Stimulated activated CD4-positive, alpha-beta T cell treated with anti-CD3 and anti-CD28 coated beads, TNF-alpha, amount 100 ng/mL, for 24 hours (primary cell): ENCODE results near the gene EHHADH.
"Not testable (repeated sequence)": the region's sequence is repeated elsewhere in the genome, so short reads cannot be mapped to it uniquely, and the experiment has no call there.

Experiments used
- DNase-seq, 3 experiments: peaks; one replicate each; pipeline ENCODE4 v3.0.0-alpha.2; 2020; ENCODE audit warnings: low read depth in 3 of 3

The EHHADH gene

DNA sequence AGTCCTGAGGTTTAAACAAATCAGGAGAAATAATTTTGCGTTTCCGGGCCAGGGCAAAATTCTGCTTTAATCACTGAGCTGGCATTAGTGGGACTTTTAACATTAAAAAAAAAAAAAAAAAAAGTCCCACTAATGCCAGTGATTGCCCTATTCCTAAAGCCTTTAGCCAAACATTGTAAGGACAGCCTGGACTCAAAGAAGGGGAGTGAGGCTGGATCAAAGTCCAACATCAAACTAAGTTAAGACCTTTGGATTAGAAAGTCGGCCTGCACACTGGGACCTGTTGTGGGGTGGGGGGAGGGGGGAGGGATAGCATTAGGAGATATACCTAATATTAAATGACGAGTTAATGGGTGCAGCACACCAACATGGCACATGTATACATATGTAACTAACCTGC, 716 bp downstream of the EHHADH start:
- DNase-seq: not testable (repeated sequence)

DNA sequence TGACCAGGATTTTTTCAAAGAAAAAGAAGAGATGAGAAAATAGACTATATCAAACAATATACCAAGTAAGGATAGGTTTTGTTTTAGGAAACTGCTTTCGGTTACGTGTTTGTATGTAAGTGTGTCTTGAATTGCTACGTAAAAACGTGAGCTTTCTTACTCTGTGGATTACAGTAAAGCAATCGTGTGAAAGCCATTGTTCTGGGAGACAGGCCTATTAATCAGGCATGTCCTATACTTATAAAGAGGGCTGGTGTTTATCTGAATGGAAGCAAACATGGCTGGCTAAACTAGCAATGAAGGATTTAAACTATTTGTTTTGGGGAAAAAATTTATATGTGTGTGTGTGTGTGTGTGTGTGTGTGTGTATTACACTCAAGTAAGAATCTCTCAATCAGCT, 2.6 kb downstream of the EHHADH start:
- no peak for DNase-seq

DNA sequence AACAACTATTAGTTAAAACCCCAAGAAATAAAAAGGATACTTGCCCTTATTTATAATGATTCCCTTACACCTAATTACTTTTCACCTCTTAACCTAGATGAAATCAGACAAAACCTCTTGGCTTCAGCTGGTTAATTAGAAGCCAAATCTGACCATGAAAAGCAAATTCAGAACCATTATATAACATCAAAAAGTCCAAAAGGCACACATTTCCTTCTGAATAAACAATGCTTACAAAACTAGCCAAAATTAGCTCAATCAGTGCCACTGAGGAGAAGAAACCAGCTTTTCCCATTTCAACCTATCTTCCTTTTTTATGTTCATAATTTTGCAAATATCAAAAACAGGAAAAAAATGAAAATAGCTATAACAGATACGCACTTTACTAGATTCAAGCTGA, 3.2 kb downstream of the EHHADH start:
- DNase-seq: no peak

DNA sequence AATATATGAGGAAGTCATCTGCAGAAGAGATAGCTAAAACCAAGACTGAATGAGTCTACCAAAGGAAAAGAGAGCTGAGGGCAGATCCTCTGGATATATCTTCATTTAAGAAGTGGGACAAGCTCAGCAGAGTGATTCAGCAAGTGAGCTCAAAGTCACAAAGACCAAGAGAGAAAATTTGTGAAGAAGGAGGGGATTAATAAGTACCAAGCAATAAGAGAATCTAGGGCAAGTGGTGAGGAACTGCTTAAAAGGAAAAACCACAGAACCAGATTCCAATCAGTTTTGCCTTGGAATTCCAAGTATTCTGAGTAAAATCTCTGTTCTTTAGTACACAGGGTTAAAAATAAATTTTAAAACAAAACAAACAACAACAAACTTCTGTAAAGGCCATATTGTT, 3.6 kb downstream of the EHHADH start:
- DNase-seq: no peak

DNA sequence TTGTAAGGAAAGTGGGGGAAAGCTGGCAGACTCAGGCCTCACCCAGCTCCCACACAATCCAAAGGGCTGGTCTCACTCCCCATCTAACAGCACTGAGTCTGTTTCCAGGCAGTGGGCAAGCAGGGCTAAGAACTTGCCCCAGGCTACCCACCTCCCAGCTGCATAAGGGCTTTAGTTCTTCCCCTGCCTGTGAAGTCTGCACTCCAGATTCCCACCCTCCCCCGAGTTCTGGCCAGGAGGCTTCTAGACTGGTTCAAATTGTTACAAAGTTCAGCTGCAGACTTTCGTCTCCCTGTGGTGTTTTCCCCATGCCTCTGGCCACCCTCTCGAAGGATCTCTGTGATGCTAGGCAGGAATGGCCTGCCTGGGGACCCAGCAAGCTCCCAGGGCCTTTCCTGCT, 11.2 kb downstream of the EHHADH start:
- no peak for DNase-seq

DNA sequence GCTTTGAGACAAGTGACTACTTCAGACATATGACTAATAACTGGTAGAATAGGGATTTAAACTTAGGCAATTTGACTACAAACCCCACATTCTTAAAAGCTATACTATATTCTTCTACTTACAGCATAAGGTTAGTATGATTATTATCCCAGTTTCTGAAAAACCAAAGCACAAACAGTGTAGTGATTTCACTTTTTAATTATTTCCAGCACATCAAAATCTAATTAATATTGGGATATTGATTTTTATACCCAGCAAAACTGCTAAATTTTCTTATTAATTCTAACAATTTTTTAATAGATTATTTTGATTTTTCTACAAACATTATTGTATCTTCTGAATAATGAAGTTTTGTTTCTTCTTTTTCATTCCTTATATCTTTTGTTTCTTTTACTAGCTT, 16.9 kb downstream of the EHHADH start:
- no peak for DNase-seq

DNA sequence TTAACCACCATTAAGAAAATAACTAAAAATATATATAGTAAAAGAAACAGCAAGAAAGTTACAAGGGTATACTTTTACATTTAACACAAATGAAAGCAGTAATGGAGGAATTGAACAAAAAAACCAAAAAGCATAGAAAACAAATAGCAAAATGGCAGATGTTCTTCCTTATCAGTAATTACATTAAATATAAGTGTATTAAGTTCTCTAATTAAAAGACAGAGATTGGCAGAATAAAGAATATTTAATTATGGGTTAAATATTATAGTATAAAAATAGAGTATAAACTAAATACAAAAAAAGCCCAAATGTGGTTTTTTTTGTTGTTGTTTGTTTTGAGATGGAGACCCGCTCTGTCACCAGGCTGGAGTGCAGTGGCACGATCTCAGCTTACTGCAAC, 20.5 kb downstream of the EHHADH start:
- DNase-seq: no peak

DNA sequence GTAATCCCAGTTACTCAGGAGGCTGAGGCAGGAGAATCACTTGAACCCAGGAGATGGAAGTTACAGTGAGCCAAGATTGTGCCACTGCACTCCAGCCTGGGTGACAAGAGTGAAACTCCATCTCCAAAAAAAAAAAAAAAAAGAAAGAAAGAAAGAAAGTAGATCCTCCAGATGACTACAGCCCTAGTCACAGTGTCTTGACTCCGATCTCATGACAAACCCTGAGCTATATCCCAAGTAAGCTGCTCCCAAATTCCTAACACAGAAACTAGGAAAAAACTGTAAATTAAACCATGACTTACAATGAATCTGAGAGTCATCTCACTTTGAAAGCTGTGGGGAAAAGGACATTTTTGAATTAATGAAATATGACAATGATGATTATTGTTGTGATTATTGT, 27.3 kb downstream of the EHHADH start:
- not testable (repeated sequence) for DNase-seq

DNA sequence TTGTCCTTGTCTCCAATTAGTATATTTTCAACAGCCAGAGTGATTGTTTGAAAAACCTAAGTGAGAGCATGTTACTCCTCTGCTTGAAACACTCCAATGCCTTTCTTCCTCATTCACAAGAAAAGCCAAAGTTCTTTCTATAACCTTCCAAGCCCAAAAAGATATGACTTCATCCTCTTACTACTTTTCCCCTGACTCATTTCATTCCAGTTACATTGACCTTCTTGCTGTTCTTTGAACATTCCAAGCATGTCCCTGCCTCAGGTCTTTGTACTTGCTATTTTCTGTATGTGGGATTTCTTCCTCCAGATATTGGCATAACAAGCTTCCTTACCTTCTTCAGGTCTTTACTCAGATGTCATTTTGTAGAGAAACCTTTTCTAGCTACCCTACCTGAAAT, 28.3 kb downstream of the EHHADH start:
- no peak for DNase-seq

DNA sequence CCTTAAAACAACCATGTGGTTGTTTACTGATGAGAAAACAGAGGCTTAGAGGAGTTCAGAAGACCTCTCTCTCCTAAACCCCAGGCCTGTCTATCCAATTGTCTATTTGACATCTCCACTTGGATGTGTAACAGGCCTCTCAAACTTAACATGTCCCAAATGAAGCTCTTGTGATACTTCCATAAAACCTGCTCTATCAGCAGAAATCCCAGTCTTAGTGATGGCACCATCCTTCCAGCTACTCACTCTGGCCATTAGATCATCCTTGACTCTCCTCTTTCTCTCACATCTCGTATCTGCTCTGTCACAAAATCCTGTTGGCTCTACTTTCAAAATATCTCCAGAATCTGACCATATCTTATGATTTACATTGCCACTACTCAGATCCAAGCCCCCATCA, 28.8 kb downstream of the EHHADH start:
- no peak for DNase-seq

DNA sequence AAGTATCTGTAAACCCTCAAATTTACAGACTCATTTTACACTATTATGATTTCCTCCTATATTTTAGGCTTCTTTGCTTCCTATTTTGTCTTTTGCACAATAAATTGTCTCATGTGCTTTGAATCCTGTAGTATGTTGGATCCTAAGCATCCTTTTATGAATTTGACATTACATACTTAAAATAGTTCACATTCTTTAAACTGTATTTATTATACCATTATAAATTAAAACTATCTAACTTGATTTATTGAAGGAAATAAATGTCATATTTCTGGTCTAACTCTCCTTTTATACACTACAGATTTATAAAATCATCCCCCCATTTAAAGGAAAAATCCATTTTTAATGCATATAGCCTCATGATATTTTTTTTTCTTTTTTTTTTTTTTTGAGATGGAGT, 32.6 kb downstream of the EHHADH start:
- no peak for DNase-seq

DNA sequence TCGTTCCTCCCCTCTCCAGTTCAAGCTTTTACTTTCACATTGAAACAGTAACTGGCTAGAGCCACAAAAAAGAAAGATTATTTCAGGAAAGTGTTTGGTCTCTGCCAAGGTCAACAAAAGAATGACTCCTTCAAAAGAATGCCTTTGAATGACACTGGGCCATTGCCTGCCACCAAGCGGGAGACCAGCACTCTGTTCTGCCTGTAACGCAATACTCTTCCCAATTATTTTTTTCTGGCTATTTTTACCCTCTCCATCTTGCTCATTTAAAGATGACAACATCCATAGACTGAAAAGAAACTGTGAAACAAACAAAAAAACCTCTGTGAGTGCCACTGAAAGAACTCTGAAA, 37.3 kb downstream of the EHHADH start:
- DNase-seq: no peak

DNA sequence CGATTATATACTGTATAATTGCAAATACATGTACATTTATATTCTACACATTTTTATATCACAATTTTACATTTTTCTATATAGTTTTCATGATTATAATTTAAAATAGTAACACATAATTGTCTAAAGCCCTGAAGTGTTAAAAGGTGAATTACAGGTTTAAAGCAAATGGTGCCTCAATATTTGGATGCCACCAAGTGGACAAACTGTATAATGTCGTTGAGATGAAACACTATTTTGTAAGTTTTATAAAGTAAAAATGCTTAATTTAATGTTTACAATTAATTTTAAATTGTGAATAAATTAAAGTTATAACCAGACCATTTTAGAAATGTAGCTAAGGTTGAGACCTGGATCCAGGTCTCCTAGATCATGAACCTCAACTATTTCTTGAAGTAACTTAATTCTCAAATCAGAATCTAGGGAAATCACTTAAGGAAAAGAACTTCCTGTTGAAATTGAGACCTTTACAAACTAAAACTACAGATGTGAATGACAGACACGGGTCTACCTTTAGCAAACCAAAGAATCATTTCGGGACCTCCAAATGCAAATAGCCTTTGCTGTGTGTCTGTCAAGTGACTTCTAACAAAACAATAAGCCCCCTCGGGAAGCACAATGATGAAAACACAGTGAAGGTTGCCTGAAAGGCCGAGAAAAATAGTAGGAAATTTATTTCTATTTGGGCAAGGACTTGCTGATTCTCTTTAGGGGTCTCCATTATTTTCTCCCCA, 37.8 kb downstream of the EHHADH start:
- no peak for DNase-seq

DNA sequence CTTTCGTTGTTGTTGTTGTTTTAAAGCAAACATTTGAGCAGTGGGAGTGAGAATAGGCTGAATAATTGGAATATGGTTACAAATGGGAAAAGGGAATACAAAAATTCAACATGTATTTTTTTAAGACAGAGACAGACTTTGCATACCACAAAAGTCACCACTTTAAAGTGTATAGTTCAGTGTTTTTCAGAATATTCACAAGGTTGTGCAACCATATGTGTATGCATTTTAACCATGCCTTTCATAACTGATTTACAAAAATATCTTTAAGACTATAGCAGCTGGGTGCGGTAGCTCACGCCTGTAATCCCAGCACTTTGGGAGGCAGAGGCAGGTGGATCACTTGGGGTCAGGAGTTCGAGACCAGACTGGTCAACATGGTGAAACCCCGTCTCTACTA, 41.3 kb downstream of the EHHADH start:
- DNase-seq: no peak

DNA sequence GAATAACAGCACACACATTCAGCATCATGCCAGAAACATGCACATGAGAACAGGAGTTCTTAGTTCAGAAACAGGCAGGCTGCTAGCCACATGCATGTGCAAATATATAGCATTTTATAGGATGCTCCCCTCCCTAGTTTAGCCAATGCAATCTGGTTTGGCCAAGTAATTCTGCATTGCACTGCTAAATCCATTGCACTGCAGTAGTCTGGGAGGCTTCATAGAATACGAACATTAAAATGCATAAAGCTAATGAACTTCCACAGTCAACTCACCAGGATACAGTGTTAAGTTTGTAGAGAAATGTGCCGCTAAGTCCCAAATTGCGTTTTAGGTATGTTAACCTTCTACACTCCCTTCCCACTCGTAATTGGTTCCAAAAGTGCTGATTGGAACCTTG, 41.8 kb downstream of the EHHADH start:
- no peak for DNase-seq

DNA sequence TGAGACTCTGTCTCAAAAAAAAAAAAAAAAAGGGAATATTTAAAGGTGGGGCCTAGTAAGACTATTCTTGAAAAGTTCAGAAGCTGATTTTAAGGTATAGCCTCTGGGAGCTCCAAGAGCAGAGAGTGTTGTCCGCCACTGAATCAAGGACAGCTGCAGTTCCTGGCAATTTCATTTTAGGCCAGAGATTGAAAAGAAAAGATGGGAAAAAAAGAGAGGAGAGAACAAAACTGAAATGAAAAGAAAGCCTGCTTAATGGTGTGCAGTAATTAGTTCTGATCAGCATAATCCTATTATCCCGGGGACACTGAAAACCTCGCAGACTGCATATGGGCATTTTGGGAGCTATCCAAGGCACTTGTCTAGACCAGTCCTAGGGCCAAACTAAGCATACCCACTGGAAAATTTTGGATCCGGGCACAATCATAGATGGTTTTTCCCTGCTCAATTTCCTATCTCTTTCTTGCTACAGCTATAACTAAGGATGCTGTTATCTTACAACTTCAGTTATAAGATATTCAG, 43.2 kb downstream of the EHHADH start:
- no peak for DNase-seq

DNA sequence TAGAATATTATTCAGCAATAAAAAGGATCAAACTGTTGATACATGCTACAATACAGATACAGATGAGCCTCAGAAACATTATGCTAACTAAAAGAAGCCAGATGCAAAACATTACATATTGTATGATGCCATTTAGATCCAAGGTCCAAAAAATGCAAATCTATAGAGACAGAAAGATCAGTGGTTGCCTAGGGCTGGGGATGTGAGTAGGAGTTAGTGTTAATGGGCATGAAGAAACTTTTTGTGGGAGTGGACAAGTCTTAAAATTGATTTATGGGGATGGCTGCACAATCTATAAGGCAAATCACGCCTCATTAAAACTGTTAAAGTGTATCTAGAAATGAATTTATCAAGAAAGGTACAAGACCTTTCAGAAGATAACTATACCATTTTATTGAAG, 45.0 kb downstream of the EHHADH start:
- DNase-seq: no peak

DNA sequence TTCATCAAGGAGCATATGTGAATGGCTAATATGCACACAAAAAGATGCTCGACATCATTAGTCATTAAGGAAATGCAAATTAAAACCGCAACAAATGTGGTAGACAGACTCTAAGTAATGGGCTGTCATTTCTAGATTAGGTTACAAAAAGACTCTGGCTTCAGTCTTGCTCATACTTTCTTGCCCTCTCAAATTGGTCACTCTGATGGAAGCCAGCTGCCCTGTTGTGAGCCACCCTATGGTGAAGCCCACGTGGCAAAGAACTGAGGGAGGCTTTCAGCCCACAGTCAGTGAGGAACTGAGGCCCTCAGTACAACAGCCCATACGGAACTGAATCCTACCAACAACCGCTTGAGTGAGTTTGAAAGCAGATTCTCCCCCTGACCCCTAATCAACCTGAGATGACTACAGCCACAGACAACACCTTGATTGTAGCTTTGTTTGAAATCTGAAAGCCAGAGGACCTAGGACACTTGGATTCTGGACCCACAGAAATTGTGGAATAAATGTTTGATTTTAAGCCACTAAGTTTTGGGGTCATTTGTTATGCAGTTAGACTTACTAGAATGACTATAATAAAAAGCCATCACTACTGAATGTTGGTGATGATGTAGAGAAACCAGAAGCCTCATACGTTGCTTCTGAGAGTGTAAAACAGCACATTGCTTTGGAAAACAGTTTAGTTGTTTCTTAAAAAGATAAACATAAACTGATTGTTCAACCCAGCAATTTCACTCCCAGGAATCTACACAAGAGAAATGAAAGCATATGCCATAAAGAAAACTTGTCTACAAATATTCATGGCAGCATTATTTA, 45.7 kb downstream of the EHHADH start:
- no peak for DNase-seq

DNA sequence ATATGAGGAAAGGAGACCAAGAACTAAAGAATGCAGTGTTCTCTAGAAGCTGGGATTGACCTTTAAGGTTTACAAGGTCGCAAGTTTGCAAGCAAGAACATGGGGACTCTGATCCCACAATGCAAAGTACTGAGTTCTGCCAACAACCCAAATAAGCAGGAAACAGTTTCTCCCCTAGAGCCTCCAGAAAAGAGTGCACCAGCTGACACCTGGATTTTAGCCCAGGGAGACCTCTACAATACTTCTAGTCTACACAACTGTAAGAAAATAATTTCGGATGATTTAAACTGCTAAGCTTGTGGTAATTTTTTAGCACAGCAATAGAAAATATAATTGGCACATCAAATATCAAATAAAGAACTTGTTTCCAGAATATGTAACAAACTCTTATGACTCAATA, 46.4 kb downstream of the EHHADH start:
- DNase-seq: no peak

DNA sequence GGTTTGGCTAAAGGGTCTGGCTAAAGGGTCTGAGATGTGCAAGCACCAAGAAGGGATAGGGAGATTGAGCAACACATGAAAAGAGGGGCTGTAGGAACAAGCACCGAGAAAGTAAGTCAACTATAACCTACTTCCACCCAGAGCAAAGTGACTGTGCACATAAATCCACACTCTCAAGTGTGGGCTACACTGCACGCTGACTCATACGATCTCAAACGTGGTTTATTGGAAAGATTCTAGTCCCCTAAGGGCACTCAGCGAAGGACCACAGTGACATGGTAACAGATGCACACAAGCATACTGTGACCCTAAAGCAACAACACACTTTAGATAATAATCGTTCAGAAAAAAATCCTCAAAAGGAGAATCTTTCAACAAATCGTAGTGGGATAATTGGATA, 48.0 kb downstream of the EHHADH start:
- DNase-seq: no peak

DNA sequence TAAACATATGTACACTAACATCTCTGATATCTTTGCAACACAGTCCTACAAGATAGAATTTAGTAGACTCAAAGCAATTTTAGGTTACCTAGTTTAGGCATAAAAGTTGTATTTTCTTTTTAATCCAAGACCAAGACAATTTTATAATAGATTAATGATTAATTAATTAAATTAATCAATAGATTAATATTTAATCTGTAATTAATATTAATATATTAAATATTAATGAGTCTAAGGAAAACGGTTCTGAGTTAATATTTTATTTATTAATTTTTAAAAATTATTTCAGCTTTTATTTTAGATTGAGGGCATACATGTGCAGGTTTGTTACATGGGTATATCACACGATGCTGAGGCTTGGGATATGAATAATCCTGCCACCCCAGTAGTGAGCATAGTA, 49.0 kb downstream of the EHHADH start:
- DNase-seq: no peak

DNA sequence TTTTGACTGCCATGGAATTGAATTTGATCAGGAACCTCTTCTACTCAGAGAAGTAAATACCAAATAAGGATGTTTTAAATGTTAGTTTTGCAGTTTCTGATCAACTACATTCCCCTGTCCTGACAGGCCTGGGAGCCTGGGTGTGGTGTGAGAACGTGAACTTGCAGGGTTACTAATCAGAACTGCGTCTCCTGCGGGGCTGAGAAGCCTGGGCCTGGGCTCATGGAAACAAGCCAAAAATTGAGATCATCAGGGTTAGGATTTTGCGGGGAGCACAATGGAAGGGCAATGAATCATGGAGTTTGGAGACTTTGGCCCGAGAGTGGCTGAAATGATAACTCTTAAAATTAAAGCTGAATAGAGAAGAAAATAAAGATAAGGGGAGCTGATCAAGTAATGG, 53.2 kb downstream of the EHHADH start:
- no peak for DNase-seq

DNA sequence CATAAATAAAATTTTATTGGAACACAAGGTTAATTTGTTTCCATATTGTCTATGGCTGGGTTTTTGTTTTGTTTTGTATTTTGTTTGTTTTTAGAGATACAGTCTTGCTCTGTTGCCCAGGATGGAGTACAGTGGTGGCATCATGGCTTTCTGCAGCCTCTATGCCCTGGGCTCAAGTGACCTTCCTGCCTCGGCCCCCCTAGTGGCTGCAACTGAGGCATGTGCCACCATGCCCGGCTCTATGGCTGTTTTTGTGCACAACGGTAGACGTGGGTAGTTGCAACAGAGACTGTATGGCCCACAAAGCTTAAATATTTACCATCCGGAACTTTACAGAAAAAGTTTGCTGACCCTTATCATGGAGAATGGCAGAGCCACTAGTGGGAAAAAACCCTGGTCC, 54.2 kb downstream of the EHHADH start:
- no peak for DNase-seq
